Measurements from ENCODE around the gene RAVER2.

Gene RAVER2

DNA sequence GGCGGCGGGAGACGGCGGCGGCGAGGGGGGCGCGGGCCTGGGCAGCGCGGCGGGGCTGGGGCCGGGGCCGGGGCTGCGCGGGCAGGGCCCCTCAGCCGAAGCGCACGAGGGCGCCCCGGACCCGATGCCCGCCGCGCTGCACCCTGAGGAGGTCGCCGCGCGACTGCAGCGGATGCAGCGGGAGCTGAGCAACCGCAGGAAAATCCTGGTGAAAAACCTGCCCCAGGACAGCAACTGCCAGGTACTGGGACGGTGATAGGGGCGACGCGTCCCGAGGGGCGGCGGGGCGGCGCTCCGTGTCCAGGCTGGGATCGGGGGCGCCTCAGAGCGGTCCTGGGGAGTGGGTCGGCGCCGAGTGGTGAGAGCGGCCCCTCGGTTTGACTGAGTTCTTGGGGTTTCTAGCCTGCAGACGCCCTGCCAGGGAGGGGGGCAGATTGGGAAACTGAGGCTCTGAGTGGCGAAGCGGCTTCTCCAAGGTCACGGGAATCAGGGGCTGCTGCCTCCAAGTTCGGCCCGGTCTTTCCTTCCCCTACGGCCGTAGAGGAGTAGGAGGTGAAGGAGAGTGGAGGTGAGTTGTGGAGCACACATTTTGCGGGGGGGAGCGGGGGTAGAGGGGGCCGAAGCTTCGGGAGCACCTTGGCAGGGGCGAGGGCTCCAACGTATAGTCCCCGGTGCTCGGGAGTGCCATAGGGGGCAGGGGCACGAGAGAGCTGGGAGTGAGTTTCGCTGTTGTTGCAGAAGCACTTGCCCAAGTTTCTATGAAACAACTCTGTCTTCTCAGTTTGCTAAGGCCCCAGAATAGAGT lies 508 bp downstream of the RAVER2 start:
- ChIA-PET CTCF (interaction anchor here (1.0 to 2.1 kb wide), 4 partner anchors 9 to 60 kb away, joined by 3 to 8 read pairs (median 5); no protein-coding TSS in a partner anchor), POLR2A (no interaction called here)
- TF ChIP-seq, protein P1, sequence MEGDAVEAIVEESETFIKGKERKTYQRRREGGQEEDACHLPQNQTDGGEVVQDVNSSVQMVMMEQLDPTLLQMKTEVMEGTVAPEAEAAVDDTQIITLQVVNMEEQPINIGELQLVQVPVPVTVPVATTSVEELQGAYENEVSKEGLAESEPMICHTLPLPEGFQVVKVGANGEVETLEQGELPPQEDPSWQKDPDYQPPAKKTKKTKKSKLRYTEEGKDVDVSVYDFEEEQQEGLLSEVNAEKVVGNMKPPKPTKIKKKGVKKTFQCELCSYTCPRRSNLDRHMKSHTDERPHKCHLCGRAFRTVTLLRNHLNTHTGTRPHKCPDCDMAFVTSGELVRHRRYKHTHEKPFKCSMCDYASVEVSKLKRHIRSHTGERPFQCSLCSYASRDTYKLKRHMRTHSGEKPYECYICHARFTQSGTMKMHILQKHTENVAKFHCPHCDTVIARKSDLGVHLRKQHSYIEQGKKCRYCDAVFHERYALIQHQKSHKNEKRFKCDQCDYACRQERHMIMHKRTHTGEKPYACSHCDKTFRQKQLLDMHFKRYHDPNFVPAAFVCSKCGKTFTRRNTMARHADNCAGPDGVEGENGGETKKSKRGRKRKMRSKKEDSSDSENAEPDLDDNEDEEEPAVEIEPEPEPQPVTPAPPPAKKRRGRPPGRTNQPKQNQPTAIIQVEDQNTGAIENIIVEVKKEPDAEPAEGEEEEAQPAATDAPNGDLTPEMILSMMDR (IDR thresholded peaks at IDR 0.05; ENCODE audit: control extremely low read depth, extremely low read depth, low read depth, missing control alignments), result no peak
- peak; percentile 17 for DNase-seq (ENCODE audit: extremely low spot score)

DNA sequence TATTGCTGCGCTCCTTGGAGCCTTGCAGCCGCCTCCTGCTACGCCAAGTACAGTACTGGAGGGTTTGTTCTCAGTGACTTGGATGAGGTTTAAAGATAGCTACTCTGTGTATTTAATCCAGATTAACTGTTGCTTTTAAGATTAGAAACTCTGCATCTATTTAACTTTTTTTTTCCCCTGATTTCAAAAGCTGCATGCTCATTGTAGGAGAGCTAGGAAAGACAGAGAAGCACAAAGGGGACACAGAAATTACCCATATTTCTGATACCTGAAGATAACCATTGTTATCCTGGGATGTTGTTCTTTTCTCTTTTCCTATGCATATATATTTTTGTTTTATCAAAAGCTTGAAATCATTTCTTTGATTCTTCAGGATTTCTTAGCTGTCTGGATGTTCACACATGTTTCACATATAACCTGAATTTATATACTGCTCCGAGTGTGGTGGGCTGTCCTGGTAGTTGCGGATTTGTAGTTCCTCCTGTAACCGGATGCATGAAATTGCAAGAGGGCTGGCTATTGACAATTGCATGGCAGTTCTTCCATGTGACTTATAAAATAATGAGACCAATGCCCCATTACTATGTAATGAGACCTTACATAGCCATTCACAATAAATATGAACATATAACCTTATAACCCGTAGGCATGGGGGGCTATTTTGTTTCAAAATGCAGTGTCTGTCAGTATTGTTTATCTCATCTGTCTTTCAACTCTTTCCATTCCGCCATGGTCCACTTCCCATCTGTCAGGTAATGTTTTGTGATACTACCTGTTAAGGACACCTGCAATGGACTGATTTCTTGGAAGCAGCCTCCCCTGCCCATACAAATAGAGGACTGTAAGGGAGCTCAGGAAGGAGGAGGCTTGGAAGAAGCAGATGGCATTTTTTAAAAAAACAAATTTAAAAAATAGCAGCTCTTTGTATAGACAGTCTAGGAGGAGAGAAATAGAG lies 1.4 kb downstream of the RAVER2 start:
- CTCF ChIA-PET, result interaction anchor here (0.9 to 2.1 kb wide), 6 partner anchors 8 to 295 kb away, joined by 3 to 8 read pairs (median 4); no protein-coding TSS in a partner anchor
- POLR2A ChIA-PET, result no interaction called here
- TF ChIP-seq, protein P1 (IDR thresholded peaks at IDR 0.05; ENCODE audit: control extremely low read depth, extremely low read depth, low read depth, missing control alignments), result no peak

DNA sequence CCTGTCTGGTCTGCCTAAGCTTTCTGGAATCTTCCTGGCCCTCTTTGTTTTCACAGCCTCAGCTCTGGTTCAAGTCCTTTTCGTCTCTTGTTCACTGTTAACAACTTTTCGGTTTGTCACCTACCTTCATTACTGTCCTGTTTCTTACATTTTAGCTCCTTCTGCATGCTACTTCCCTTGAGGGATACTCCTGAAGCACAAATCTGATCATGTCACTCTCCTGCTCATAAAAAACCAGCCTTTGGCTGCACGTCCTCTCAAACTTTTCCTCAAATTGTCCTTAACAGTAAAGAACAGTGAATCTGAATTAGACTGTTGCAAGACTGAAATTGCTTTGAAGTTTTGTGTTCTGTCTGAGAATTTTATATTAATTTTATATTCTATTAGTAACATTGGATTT lies 3.3 kb downstream of the RAVER2 start:
- DNase-seq (ENCODE audit: extremely low spot score), result no peak
- CTCF ChIA-PET, result interaction anchor here (1.7 kb wide), 1 partner anchor 10 kb away, joined by 4 read pairs; no protein-coding TSS in a partner anchor
- TF ChIP-seq, protein P1 (IDR thresholded peaks at IDR 0.05; ENCODE audit: control extremely low read depth, extremely low read depth, low read depth, missing control alignments), result no peak
- POLR2A ChIA-PET, result no interaction called here

More for the DNA sequence above, 1.4 kb downstream of the RAVER2 start:
- DNase-seq (ENCODE audit: extremely low spot score), result no peak

DNA sequence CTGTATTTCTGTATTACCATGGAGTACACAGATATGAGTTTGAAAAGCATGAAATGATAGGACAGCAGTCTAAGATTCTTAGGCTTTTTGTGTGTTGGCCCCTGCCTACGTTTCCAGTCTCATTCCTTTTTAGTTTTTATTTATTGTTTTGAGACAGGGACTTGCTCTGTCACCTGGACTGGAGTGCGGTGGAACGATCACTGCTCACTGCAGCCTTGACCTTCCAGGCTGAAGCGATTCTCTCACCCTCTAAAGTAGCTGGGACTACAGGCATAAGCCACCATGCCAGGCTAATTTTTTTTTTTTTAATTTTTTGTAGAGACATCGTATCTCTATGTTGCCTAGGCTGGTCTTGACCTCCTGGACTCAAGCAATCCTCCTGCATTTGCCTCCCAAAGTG lies 3.8 kb downstream of the RAVER2 start:
- TF ChIP-seq, protein P1 (IDR thresholded peaks at IDR 0.05; ENCODE audit: control extremely low read depth, extremely low read depth, low read depth, missing control alignments), result no peak
- POLR2A ChIA-PET, result no interaction called here
- no peak for DNase-seq (ENCODE audit: extremely low spot score)
- CTCF ChIA-PET, result no interaction called here

DNA sequence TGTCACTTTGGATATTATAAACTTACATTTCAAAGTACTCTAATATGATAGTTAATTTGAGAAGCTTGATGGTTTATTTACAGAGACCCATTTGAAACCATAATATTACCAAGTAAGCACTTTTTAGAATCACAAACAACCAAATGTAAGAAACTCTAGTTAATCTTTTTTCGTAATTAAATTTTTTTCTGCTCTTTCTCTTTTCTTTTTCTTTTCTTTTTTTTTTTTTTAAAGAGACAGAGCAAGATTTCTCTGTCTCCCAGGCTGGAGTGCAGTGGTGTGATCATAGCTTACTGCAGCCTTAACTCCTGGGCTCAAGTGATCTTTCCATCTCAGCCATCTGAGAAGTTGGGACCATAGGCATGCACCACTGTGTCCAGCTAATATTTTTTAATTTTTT lies 5.2 kb downstream of the RAVER2 start:
- POLR2A ChIA-PET, result no interaction called here
- CTCF ChIA-PET, result interaction anchor here (1.1 kb wide), 1 partner anchor 23 kb away, joined by 3 read pairs; no protein-coding TSS in a partner anchor
- TF ChIP-seq, protein P1 (IDR thresholded peaks at IDR 0.05; ENCODE audit: control extremely low read depth, extremely low read depth, low read depth, missing control alignments), result no peak
- no peak for DNase-seq (ENCODE audit: extremely low spot score)

DNA sequence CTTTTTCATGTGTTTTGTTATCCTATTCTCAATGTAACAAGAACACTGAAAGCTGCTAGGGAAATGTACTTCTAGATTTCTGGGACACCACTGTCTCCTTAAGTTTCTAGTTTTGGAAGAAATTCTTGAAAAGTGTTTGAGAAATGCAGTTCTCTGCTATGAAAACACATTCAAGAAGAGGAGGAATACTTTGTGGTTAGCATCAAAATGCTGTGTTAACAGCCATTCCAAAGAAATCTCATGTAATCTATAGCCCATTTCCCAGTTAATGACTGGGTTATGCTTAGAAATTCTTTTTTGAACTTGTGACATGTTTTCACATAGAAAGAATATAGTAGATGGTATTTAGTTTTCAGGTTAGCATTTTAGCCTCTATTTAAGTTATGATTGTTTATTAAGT lies 6.0 kb downstream of the RAVER2 start:
- POLR2A ChIA-PET, result no interaction called here
- TF ChIP-seq, protein P1 (IDR thresholded peaks at IDR 0.05; ENCODE audit: control extremely low read depth, extremely low read depth, low read depth, missing control alignments), result no peak
- CTCF ChIA-PET, result interaction anchor here (1.1 to 1.4 kb wide), 2 partner anchors 11 to 22 kb away, joined by 3 read pairs; no protein-coding TSS in a partner anchor
- DNase-seq (ENCODE audit: extremely low spot score), result no peak

Measured in GM10248 (cell line).